ENCODE data around the gene CCL4.

DNA sequence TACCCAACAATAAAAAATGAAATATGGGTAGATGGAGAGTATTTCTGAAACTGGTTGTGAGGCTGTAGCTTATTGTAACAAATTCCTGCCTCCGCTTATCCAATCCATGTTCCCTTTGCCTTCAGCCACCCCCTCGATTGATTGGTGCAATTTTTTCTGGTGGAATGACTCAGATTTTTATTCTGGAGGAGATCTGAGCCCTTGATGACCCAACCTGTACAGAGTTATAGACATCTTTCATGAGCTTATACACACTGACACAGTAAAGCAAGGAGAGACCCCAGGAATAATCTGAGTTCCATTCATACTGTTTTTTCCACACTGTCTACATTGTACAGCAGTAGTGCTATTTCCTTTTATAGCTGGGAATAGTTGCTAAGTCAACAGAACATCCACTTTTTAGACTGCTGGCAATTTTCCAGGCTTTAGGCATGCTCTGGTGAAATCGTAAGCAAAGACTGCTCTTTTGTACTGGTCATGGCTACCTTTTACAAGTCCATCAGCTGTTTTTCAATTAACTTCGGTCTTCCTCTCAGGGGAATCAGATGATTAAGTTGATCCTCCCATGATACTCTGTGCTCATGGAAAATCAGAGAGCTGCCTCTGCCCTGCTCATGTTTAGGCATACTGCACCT is 30.1 kb downstream of the CCL4 start:
- TF ChIP-seq CTCF (IDR thresholded peaks at IDR 0.05) = no peak
- no peak for TF ChIP-seq POLR2A (IDR thresholded peaks at IDR 0.05)
- TF ChIP-seq EP300 (IDR thresholded peaks at IDR 0.05) = no peak
- no peak for TF ChIP-seq POLR2AphosphoS5 (IDR thresholded peaks at IDR 0.05)
